Activated naive CD8-positive, alpha-beta T cell treated with anti-CD3 and anti-CD28 coated beads, Interleukin-2, amount 10 ng/mL, durations not matched to agents 7 days and 5 days (primary cell): Measurements from ENCODE around the gene NRTN. TPM values are rescaled to one million over a fixed set of nuclear protein-coding genes. Genes with fewer than 3 reads are reported as not detected.

Experiments used
- ATAC-seq: fragments of 150-1000 bp; cut with Tn5 transposase; one replicate; pipeline ENCODE4 v1.10.0; 2021; ENCODE audit warnings: low read depth, moderate library complexity
- POLR2A ChIA-PET: fragments of 350-600 bp; sonication (Branson Sonifier 250); formaldehyde crosslinking; loops from one replicate; lab custom pipeline; 2021; ENCODE audit warnings: antibody characterized with exemption; lab: Charles Lee
- DNase-seq: peaks from one replicate; pipeline ENCODE4 v3.0.0; 2021
- H3K27ac Mint-ChIP-seq: one replicate; pipeline ENCODE4 v1.8.0; 2022; ENCODE audit warnings: mild to moderate bottlenecking, mixed read lengths
- H3K27me3 Mint-ChIP-seq: one replicate; pipeline ENCODE4 v1.8.0; 2022; ENCODE audit warnings: mild to moderate bottlenecking, moderate library complexity, mixed read lengths
- H3K36me3 Mint-ChIP-seq: one replicate; pipeline ENCODE4 v1.8.0; 2021; ENCODE audit warnings: mild to moderate bottlenecking, mixed read lengths
- H3K4me1 Mint-ChIP-seq: one replicate; pipeline ENCODE4 v1.8.0; 2021; ENCODE audit warnings: mixed read lengths
- H3K4me3 Mint-ChIP-seq: one replicate; pipeline ENCODE4 v1.8.0; 2022; ENCODE audit warnings: mild to moderate bottlenecking, moderate library complexity, mixed read lengths
- H3K9me3 Mint-ChIP-seq: one replicate; pipeline ENCODE4 v1.8.0; 2021; ENCODE audit warnings: mixed read lengths
- total RNA-seq, 2 experiments: library from RNA; stranded (reverse); gene quantifications; one replicate each; pipeline ENCODE4 v1.2.3, GENCODE V29; 2021

Gene NRTN
- total RNA-seq, 2 experiments from 2014 or later, result 0.36 to 0.45 TPM

GRCh38 chr19:5826531-5827341 is 21.9 kb downstream of the NRTN start:
- peaks cover 5% of the 10 kb centered on the region for H3K4me1 Mint-ChIP-seq
- H3K4me3 Mint-ChIP-seq, result peak overlapping the region; percentile 90
- H3K36me3 Mint-ChIP-seq, result peaks cover 2% of the 10 kb centered on the region
- peak overlapping the region; percentile 95 for H3K27ac Mint-ChIP-seq
- peaks cover 2% of the 10 kb centered on the region for H3K27me3 Mint-ChIP-seq
- DNase-seq (no peak), ATAC-seq (no peak)
- POLR2A ChIA-PET, result interaction anchor here (0.8 to 3.5 kb wide), 9 partner anchors 12 to 204 kb away, joined by 3 to 72 read pairs (median 10); partner anchors contain the start of genes CATSPERD, DUS3L, FUT6 and LONP1
- no peaks in the 10 kb centered on the region for H3K9me3 Mint-ChIP-seq

GRCh38 chr19:5827342-5827890 is 22.5 kb downstream of the NRTN start:
- DNase-seq (no peak), ATAC-seq (no peak)
- Mint-ChIP-seq H3K36me3 (peaks cover 2% of the 10 kb centered on the region), H3K4me1 (peaks cover 5% of the 10 kb centered on the region), H3K4me3 (peak overlapping the region; percentile 90), H3K27me3 (peaks cover 2% of the 10 kb centered on the region), H3K27ac (peak overlapping the region; percentile 95), H3K9me3 (no peaks in the 10 kb centered on the region)
- POLR2A ChIA-PET, result interaction anchor here (0.6 to 3.5 kb wide), 23 partner anchors 11 to 207 kb away, joined by 3 to 72 read pairs (median 6); partner anchors contain the start of genes CATSPERD, DUS3L, FUT6 and LONP1

- peaks cover 2% of the 10 kb centered on the region for H3K27me3 Mint-ChIP-seq
- ATAC-seq, result peak; percentile 85
- peaks cover 5% of the 10 kb centered on the region for H3K4me1 Mint-ChIP-seq
- peaks cover 2% of the 10 kb centered on the region for H3K36me3 Mint-ChIP-seq
- peak; percentile 99 for DNase-seq
- no peaks in the 10 kb centered on the region for H3K9me3 Mint-ChIP-seq
- H3K4me3 Mint-ChIP-seq, result peak overlapping the region; percentile 99
- POLR2A ChIA-PET, result interaction anchor here (0.5 to 3.5 kb wide), 27 partner anchors 11 to 707 kb away, joined by 3 to 72 read pairs (median 6); partner anchors contain the start of genes CATSPERD, DUS3L, FUT6 and LONP1
- peak overlapping the region; percentile 100 for H3K27ac Mint-ChIP-seq
Observed at GRCh38 chr19:5827891-5828660, 23.2 kb downstream of the NRTN start.

- peaks cover 2% of the 10 kb centered on the region for H3K27me3 Mint-ChIP-seq
- H3K4me3 Mint-ChIP-seq, result peak overlapping the region; percentile 99
- H3K4me1 Mint-ChIP-seq, result peaks cover 5% of the 10 kb centered on the region
- DNase-seq (peak; percentile 57), ATAC-seq (no peak)
- no peaks in the 10 kb centered on the region for H3K9me3 Mint-ChIP-seq
- H3K27ac Mint-ChIP-seq, result peak overlapping the region; percentile 100
- POLR2A ChIA-PET, result interaction anchor here (0.5 to 3.5 kb wide), 23 partner anchors 10 to 706 kb away, joined by 3 to 72 read pairs (median 6); partner anchors contain the start of genes CATSPERD, DUS3L, FUT6 and LONP1
- H3K36me3 Mint-ChIP-seq, result peaks cover 2% of the 10 kb centered on the region
Observed at GRCh38 chr19:5828661-5829566, 24.0 kb downstream of the NRTN start.

GRCh38 chr19:5829567-5830310 is 24.9 kb downstream of the NRTN start:
- no peaks in the 10 kb centered on the region for H3K9me3 Mint-ChIP-seq
- peak overlapping the region; percentile 56 for H3K4me3 Mint-ChIP-seq
- POLR2A ChIA-PET, result interaction anchor here (0.5 to 3.5 kb wide), 11 partner anchors 26 to 155 kb away, joined by 3 to 72 read pairs (median 6); partner anchors contain the start of genes DUS3L, NDUFA11, NRTN and RANBP3
- ATAC-seq (no peak), DNase-seq (no peak)
- peak overlapping the region; percentile 64 for H3K27ac Mint-ChIP-seq
- H3K36me3 Mint-ChIP-seq, result peaks cover 2% of the 10 kb centered on the region
- H3K4me1 Mint-ChIP-seq, result peaks cover 5% of the 10 kb centered on the region
- H3K27me3 Mint-ChIP-seq, result peaks cover 4% of the 10 kb centered on the region

- ATAC-seq (no peak), DNase-seq (no peak)
- Mint-ChIP-seq H3K27ac (no peak overlapping the region), H3K4me3 (no peak overlapping the region), H3K36me3 (peaks cover 2% of the 10 kb centered on the region), H3K27me3 (peaks cover 8% of the 10 kb centered on the region), H3K9me3 (no peaks in the 10 kb centered on the region), H3K4me1 (peaks cover 5% of the 10 kb centered on the region)
- POLR2A ChIA-PET, result no interaction called here
Observed at GRCh38 chr19:5831159-5831558, 26.3 kb downstream of the NRTN start.

- Mint-ChIP-seq H3K27ac (no peak overlapping the region), H3K4me3 (no peak overlapping the region), H3K9me3 (no peaks in the 10 kb centered on the region), H3K36me3 (peaks cover 1% of the 10 kb centered on the region), H3K4me1 (peaks cover 4% of the 10 kb centered on the region), H3K27me3 (peaks cover 7% of the 10 kb centered on the region)
- DNase-seq, result no peak
- POLR2A ChIA-PET, result no interaction called here
- no peak for ATAC-seq
Observed at GRCh38 chr19:5832061-5832460, 27.2 kb downstream of the NRTN start.

GRCh38 chr19:5832527-5833216 is 27.8 kb downstream of the NRTN start:
- no peak overlapping the region for H3K27ac Mint-ChIP-seq

GRCh38 chr19:5837761-5838352 is 33.0 kb downstream of the NRTN start:
- Mint-ChIP-seq H3K9me3 (no peaks in the 10 kb centered on the region), H3K27me3 (peaks cover 6% of the 10 kb centered on the region), H3K4me3 (peak overlapping the region; percentile 47), H3K36me3 (no peaks in the 10 kb centered on the region), H3K27ac (peak overlapping the region; percentile 12), H3K4me1 (peaks cover 18% of the 10 kb centered on the region)
- ATAC-seq (no peak), DNase-seq (no peak)
- POLR2A ChIA-PET, result interaction anchor here (2.6 kb wide), 1 partner anchor 10 kb away, joined by 18 read pairs; no protein-coding TSS in a partner anchor

More at GRCh38 chr19:5832527-5833216, 27.8 kb downstream of the NRTN start:
- DNase-seq (no peak), ATAC-seq (no peak)
- peaks cover 4% of the 10 kb centered on the region for H3K4me1 Mint-ChIP-seq
- no peak overlapping the region for H3K4me3 Mint-ChIP-seq
- POLR2A ChIA-PET, result no interaction called here
- H3K27me3 Mint-ChIP-seq, result peaks cover 6% of the 10 kb centered on the region
- no peaks in the 10 kb centered on the region for H3K36me3 Mint-ChIP-seq
- H3K9me3 Mint-ChIP-seq, result no peaks in the 10 kb centered on the region

GRCh38 chr19:5838353-5839064 is 33.6 kb downstream of the NRTN start:
- DNase-seq (no peak), ATAC-seq (no peak)
- no peaks in the 10 kb centered on the region for H3K9me3 Mint-ChIP-seq
- POLR2A ChIA-PET, result interaction anchor here (2.6 kb wide), 1 partner anchor 10 kb away, joined by 18 read pairs; no protein-coding TSS in a partner anchor
- peaks cover 18% of the 10 kb centered on the region for H3K4me1 Mint-ChIP-seq
- peak overlapping the region; percentile 47 for H3K4me3 Mint-ChIP-seq
- H3K27ac Mint-ChIP-seq, result peak overlapping the region; percentile 72
- H3K27me3 Mint-ChIP-seq, result peaks cover 6% of the 10 kb centered on the region
- H3K36me3 Mint-ChIP-seq, result no peaks in the 10 kb centered on the region
